Common myeloid progenitor, CD34-positive (primary cell): Measurements from ENCODE around the gene SFXN5.

Source experiments
- CTCF ChIA-PET: fragments of 350-600 bp; sonication (Branson Sonifier 250); formaldehyde crosslinking; loops from one replicate; lab custom pipeline; 2021; ENCODE audit warnings: antibody characterized with exemption; lab: Charles Lee
- POLR2A ChIA-PET: fragments of 350-600 bp; sonication (Branson Sonifier 250); formaldehyde crosslinking; loops from one replicate; lab custom pipeline; 2021; ENCODE audit warnings: antibody characterized with exemption; lab: Charles Lee
- DNase-seq, 3 donors: peaks; one replicate each; pipeline versions ENCODE4 v3.0.0 to v3.0.0-alpha.2; 2013
- H3K27ac ChIP-seq, 2 experiments: 1 replicate in 1 of 2; 2 replicates in 1 of 2; pipeline ENCODE4 v1.7.0; 2013; ENCODE audit warnings: inconsistent platforms in 2 of 2, low read length in 2 of 2, mild to moderate bottlenecking in 2 of 2, low read depth in 1 of 2, moderate library complexity in 1 of 2; ENCODE audit not compliant: severe bottlenecking in 2 of 2, insufficient read depth in 1 of 2, poor library complexity in 1 of 2
- H3K27me3 ChIP-seq, 5 experiments: replicated peaks in 2 of 5; 1 replicate in 3 of 5; 2 replicates in 2 of 5; pipeline versions ENCODE4 v1.6.1 to v1.7.0; 2013; ENCODE audit warnings: low read length in 4 of 5, mild to moderate bottlenecking in 2 of 5, moderate library complexity in 2 of 5, inconsistent platforms in 1 of 5; ENCODE audit not compliant: insufficient read depth in 5 of 5, control insufficient read depth in 4 of 5
- H3K36me3 ChIP-seq, 4 experiments: 1 replicate in 2 of 4; 2 replicates in 2 of 4; pipeline versions ENCODE4 v1.6.1 to v1.7.0; 2013; ENCODE audit warnings: low read length in 3 of 4, control low read depth in 1 of 4, mild to moderate bottlenecking in 1 of 4; ENCODE audit not compliant: control insufficient read depth in 4 of 4, insufficient read depth in 4 of 4
- H3K4me1 ChIP-seq, 4 experiments: 1 replicate in 3 of 4; 2 replicates in 1 of 4; pipeline versions ENCODE4 v1.6.1 to v1.7.1; 2013; ENCODE audit warnings: low read length in 3 of 4, mild to moderate bottlenecking in 3 of 4, control low read depth in 1 of 4, inconsistent platforms in 1 of 4, moderate library complexity in 1 of 4; ENCODE audit not compliant: control insufficient read depth in 4 of 4, insufficient read depth in 4 of 4; ENCODE audit errors: control extremely low read depth in 1 of 4
- H3K4me3 ChIP-seq, 7 experiments: 1 replicate in 4 of 7; 2 replicates in 3 of 7; pipeline versions ENCODE4 v1.5.1 to v1.7.0; 2013; ENCODE audit warnings: mild to moderate bottlenecking in 7 of 7, low read length in 6 of 7, moderate library complexity in 6 of 7, inconsistent platforms in 2 of 7, low read depth in 2 of 7, control low read depth in 1 of 7; ENCODE audit not compliant: insufficient read depth in 4 of 7, control insufficient read depth in 1 of 7; ENCODE audit errors: extremely low read depth in 1 of 7
- H3K9me3 ChIP-seq, 5 experiments: 1 replicate in 4 of 5; 2 replicates in 1 of 5; pipeline versions ENCODE4 v1.6.1 to v1.7.1; 2013; ENCODE audit warnings: low read length in 4 of 5, mild to moderate bottlenecking in 2 of 5, inconsistent platforms in 1 of 5, low read depth in 1 of 5, moderate library complexity in 1 of 5; ENCODE audit not compliant: control insufficient read depth in 4 of 5, insufficient read depth in 2 of 5; ENCODE audit errors: control extremely low read depth in 1 of 5
- WGBS: methylation state at CpG from one replicate; pipeline ENCODE4 v1.1.5; 2013; ENCODE audit not compliant: insufficient coverage; 5-methylcytosine and 5-hydroxymethylcytosine counted together

Gene SFXN5

DNA sequence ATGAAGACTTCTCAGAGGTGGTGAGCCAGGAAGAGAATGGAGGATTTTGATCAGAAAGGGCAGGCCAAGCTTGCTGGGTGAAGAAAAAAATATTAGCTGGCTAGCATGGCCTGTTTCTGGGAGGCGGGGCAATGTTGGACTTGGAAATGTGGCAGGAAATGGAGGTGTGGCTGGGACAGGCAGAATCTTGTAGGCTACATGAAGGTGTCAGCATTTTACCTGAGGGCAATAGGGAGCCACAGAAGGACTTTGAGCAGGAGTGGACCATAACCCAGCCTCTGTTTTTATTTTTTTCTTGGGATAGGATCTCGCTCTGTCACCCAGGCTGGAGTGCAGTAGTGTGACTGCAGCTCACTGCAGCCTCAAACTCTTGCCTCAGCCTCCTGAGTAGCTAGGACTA is 122.5 kb downstream of the SFXN5 start:
- 96% methylated on average over 2 of the region's 2 CpGs for WGBS
- ChIA-PET CTCF (interaction anchor here (2.2 kb wide), 1 partner anchor 10 kb away, joined by 6 read pairs; no protein-coding TSS in a partner anchor), POLR2A (no interaction called here)
- H3K27ac ChIP-seq: no peak overlapping the region
- H3K9me3 ChIP-seq: no peaks in the 10 kb centered on the region
- H3K4me1 ChIP-seq: peaks cover 0 to 4% (median 0%) of the 10 kb centered on the region in 4 experiments
- no peak for DNase-seq
- peaks cover 0 to under 1% (median 0%) of the 10 kb centered on the region in 4 experiments for H3K36me3 ChIP-seq
- H3K27me3 ChIP-seq: no peaks in the 10 kb centered on the region
- H3K4me3 ChIP-seq: no peak overlapping the region

GRCh38 chr2:72947952-72948830 is 123.3 kb downstream of the SFXN5 start:
- no peak for DNase-seq
- no peaks in the 10 kb centered on the region for H3K9me3 ChIP-seq
- H3K27ac ChIP-seq: no peak overlapping the region
- H3K27me3 ChIP-seq: no peaks in the 10 kb centered on the region
- ChIA-PET POLR2A (no interaction called here), CTCF (interaction anchor here (2.2 kb wide), 1 partner anchor 9 kb away, joined by 6 read pairs; no protein-coding TSS in a partner anchor)
- no peak overlapping the region for H3K4me3 ChIP-seq
- no peaks in the 10 kb centered on the region for H3K4me1 ChIP-seq
- H3K36me3 ChIP-seq: peaks cover 0 to 5% (median 0%) of the 10 kb centered on the region in 4 experiments
- 100% methylated on average over 6 of the region's 10 CpGs for WGBS

DNA sequence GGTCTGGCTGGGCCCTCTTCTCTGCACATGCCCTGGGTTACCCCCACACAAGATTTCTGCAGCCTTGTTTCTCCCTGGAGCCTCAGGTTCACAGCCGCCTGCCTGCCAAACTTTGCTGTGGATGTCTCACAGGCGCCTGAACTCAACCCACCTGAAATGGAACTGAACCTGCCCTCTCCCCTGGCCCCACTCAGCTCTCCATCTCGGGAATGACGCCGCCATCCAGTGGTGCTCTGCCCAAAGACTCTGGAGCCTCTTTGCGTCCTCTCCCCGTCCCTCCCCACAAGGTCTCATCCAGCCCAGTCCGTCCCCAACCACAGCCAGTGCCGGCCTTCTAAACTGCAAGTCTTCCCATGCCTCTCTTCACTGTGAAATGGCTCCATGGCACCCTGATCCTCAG is 125.0 kb downstream of the SFXN5 start:
- DNase-seq: no peak
- Histone ChIP-seq H3K27me3 (no peaks in the 10 kb centered on the region), H3K4me3 (no peak overlapping the region), H3K4me1 (no peaks in the 10 kb centered on the region), H3K36me3 (peaks cover 0 to 5% (median 2%) of the 10 kb centered on the region in 4 experiments), H3K9me3 (no peaks in the 10 kb centered on the region), H3K27ac (no peak overlapping the region)
- ChIA-PET POLR2A (no interaction called here), CTCF (interaction anchor here (1.3 kb wide), 1 partner anchor 21 kb away, joined by 3 read pairs; no protein-coding TSS in a partner anchor)
- WGBS: 100% methylated on average over 9 of the region's 9 CpGs

GRCh38 chr2:72945450-72946019 is 126.0 kb downstream of the SFXN5 start:
- WGBS: 96% methylated on average over 9 of the region's 9 CpGs
- Histone ChIP-seq H3K36me3 (peaks cover 0 to 5% (median 2%) of the 10 kb centered on the region in 4 experiments), H3K27ac (no peak overlapping the region), H3K4me3 (no peak overlapping the region), H3K4me1 (no peaks in the 10 kb centered on the region), H3K9me3 (no peaks in the 10 kb centered on the region), H3K27me3 (no peaks in the 10 kb centered on the region)
- ChIA-PET CTCF (interaction anchor here (0.6 to 1.3 kb wide), 2 partner anchors 20 to 1318 kb away, joined by 3 to 4 read pairs; no protein-coding TSS in a partner anchor), POLR2A (no interaction called here)
- no peak for DNase-seq

GRCh38 chr2:72944804-72945449 is 126.6 kb downstream of the SFXN5 start:
- H3K4me3 ChIP-seq: no peak overlapping the region
- CTCF ChIA-PET: interaction anchor here (1.3 kb wide), 1 partner anchor 57 kb away, joined by 3 read pairs; no protein-coding TSS in a partner anchor
- 91% methylated on average over 7 of the region's 16 CpGs for WGBS
- no peaks in the 10 kb centered on the region for H3K27me3 ChIP-seq
- H3K27ac ChIP-seq: no peak overlapping the region
- POLR2A ChIA-PET: no interaction called here
- no peaks in the 10 kb centered on the region for H3K9me3 ChIP-seq
- no peak for DNase-seq
- H3K36me3 ChIP-seq: peaks cover 0 to 5% (median 2%) of the 10 kb centered on the region in 4 experiments
- H3K4me1 ChIP-seq: no peaks in the 10 kb centered on the region

DNA sequence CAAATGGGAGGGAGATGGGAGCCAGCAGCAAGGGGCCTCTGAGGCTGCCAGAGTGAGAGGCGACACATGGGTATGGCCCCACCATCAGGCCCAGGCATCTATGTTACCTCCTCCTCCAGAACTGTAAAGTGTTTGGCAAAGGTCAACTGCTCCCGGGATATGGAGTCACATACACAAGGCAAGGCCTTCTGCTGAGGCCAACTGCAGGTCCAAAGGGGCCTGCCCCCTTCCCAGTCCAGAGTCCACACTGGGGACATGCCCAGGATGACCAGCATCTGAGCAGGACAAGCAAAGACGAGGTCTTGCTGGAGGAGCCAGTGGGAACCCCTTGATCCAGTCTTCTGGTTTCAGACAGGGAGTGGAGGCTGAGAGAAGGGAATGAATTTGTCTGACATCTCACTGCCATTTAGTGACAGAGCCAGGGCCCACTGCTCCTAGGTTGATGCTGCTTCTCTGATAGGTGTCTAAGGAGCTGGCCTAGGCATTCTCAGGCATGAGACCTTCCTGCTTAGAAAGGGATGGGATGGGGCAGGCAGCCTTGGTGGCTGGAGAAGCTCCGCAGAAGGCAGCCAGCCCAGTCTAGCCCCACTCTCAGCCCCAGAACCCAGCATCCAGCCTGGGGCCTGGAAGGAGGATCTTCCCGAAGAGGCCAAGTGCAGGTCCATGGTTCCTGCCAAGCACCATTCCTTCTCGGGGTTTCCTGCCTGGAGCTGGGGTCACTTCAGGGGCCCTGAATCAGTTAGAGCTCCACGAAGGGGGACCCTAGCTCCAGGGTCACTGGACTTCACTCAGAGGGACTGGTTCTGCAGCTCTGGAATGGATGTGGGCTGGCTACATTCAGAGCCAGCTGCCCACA is 127.7 kb downstream of the SFXN5 start:
- H3K27ac ChIP-seq: no peak overlapping the region
- POLR2A ChIA-PET: no interaction called here
- no peak overlapping the region for H3K4me3 ChIP-seq
- H3K4me1 ChIP-seq: no peaks in the 10 kb centered on the region
- 100% methylated on average over 5 of the region's 7 CpGs for WGBS
- DNase-seq: no peak
- H3K27me3 ChIP-seq: no peaks in the 10 kb centered on the region
- H3K36me3 ChIP-seq: peaks cover 0 to 5% (median 2%) of the 10 kb centered on the region in 4 experiments
- no peaks in the 10 kb centered on the region for H3K9me3 ChIP-seq
- CTCF ChIA-PET: interaction anchor here (1.3 kb wide), 1 partner anchor 56 kb away, joined by 3 read pairs; no protein-coding TSS in a partner anchor
